Liver (tissue), 9 donors: Measurements from ENCODE around the gene TRDMT1. TPM values are rescaled to one million over a fixed set of nuclear protein-coding genes. Genes with fewer than 3 reads are reported as not detected.

ENCODE experiments used
- DNase-seq: peaks from one replicate; pipeline ENCODE4 v3.0.0-alpha.2; 2017; ENCODE audit warnings: low spot score
- H3K27ac ChIP-seq, 2 donors: one replicate each; pipeline ENCODE4 v1.7.0; 2013; ENCODE audit warnings: inconsistent platforms in 2 of 2, low read length in 2 of 2, control low read depth in 1 of 2, low read depth in 1 of 2, mild to moderate bottlenecking in 1 of 2
- H3K27me3 ChIP-seq, 4 donors: one replicate each; pipeline versions ENCODE4 v1.6.1 to v1.7.0; 2013; ENCODE audit warnings: low read length in 3 of 4, inconsistent platforms in 1 of 4, mild to moderate bottlenecking in 1 of 4, moderate library complexity in 1 of 4; ENCODE audit not compliant: control insufficient read depth in 4 of 4, insufficient read depth in 4 of 4
- H3K36me3 ChIP-seq, 4 donors: one replicate each; pipeline versions ENCODE4 v1.6.1 to v1.7.0; 2013; ENCODE audit warnings: low read length in 3 of 4, mild to moderate bottlenecking in 3 of 4, low read depth in 1 of 4, moderate library complexity in 1 of 4; ENCODE audit not compliant: control insufficient read depth in 4 of 4, insufficient read depth in 3 of 4
- H3K4me1 ChIP-seq, 4 donors: one replicate each; pipeline versions ENCODE4 v1.6.1 to v1.7.0; 2013; ENCODE audit warnings: low read length in 3 of 4, mild to moderate bottlenecking in 3 of 4, moderate library complexity in 1 of 4; ENCODE audit not compliant: control insufficient read depth in 4 of 4, insufficient read depth in 4 of 4
- H3K4me3 ChIP-seq, 3 donors: one replicate each; pipeline versions ENCODE4 v1.6.1 to v1.7.0; 2013; ENCODE audit warnings: low read length in 3 of 3, control low read depth in 1 of 3, low read depth in 1 of 3, mild to moderate bottlenecking in 1 of 3
- H3K9ac ChIP-seq, 2 donors: one replicate each; pipeline ENCODE4 v1.7.0; 2013; ENCODE audit warnings: low read length in 2 of 2, mild to moderate bottlenecking in 2 of 2, moderate library complexity in 2 of 2, control low read depth in 1 of 2, low read depth in 1 of 2
- H3K9me3 ChIP-seq, 4 donors: one replicate each; pipeline versions ENCODE4 v1.6.1 to v1.7.0; 2013; ENCODE audit warnings: low read length in 3 of 4; ENCODE audit not compliant: control insufficient read depth in 4 of 4
- ATF3 ChIP-seq: IDR thresholded peaks from 2 replicates; pipeline ENCODE4 v1.6.1; 2016; ENCODE audit warnings: antibody characterized with exemption
- CTCF ChIP-seq: fragments of 150-350 bp; IDR thresholded peaks from 2 replicates; pipeline ENCODE4 v1.5.1; 2017; ENCODE audit warnings: improper control_type of control experiment, low read depth, low read length; ENCODE audit not compliant: missing input control
- EGR1 ChIP-seq, 2 donors: IDR thresholded peaks; 2 replicates each; pipeline ENCODE4 v1.6.1; 2016 to 2018; ENCODE audit warnings: antibody characterized with exemption in 2 of 2, low read depth in 2 of 2
- FOXA1 ChIP-seq: IDR thresholded peaks from 2 replicates; pipeline ENCODE4 v1.6.1; 2016; ENCODE audit warnings: antibody characterized with exemption
- FOXA2 ChIP-seq: IDR thresholded peaks from 2 replicates; pipeline ENCODE4 v1.6.1; 2016; ENCODE audit warnings: antibody characterized with exemption
- GABPA ChIP-seq, 2 donors: IDR thresholded peaks in 1 of 2; conservative IDR thresholded peaks in 1 of 2; 2 replicates each; pipeline ENCODE4 v1.6.1; 2016; ENCODE audit warnings: antibody characterized with exemption in 2 of 2, mild to moderate bottlenecking in 1 of 2, moderate library complexity in 1 of 2
- HNF4A ChIP-seq, 2 donors: conservative IDR thresholded peaks; 2 replicates each; pipeline ENCODE4 v1.6.1; 2016; ENCODE audit warnings: antibody characterized with exemption in 2 of 2, mild to moderate bottlenecking in 2 of 2
- HNF4G ChIP-seq: IDR thresholded peaks from 2 replicates; pipeline ENCODE4 v1.6.1; 2016; ENCODE audit warnings: antibody characterized with exemption
- JUND ChIP-seq, 2 donors: IDR thresholded peaks; 2 replicates each; pipeline ENCODE4 v1.6.1; 2016; ENCODE audit warnings: antibody characterized with exemption in 2 of 2
- MAX ChIP-seq: IDR thresholded peaks from 2 replicates; pipeline ENCODE4 v1.6.1; 2016; ENCODE audit warnings: antibody characterized with exemption
- NR2F2 ChIP-seq: IDR thresholded peaks from 2 replicates; pipeline ENCODE4 v1.6.1; 2016; ENCODE audit warnings: antibody characterized with exemption
- RAD21 ChIP-seq, 2 donors: IDR thresholded peaks; 2 replicates each; pipeline ENCODE4 v1.6.1; 2016; ENCODE audit warnings: antibody characterized with exemption in 2 of 2, mild to moderate bottlenecking in 2 of 2
- REST ChIP-seq: IDR thresholded peaks from 2 replicates; pipeline ENCODE4 v1.6.1; 2016; ENCODE audit warnings: antibody characterized with exemption, mild to moderate bottlenecking
- RXRA ChIP-seq, 2 donors: IDR thresholded peaks; 2 replicates each; pipeline ENCODE4 v1.6.1; 2017 to 2018; ENCODE audit warnings: antibody characterized with exemption in 2 of 2, mild to moderate bottlenecking in 1 of 2
- SP1 ChIP-seq: IDR thresholded peaks from 2 replicates; pipeline ENCODE4 v1.6.1; 2018; ENCODE audit warnings: antibody characterized with exemption, mild to moderate bottlenecking
- TAF1 ChIP-seq: conservative IDR thresholded peaks from 2 replicates; pipeline ENCODE4 v1.6.1; 2016; ENCODE audit warnings: antibody characterized with exemption, mild to moderate bottlenecking
- YY1 ChIP-seq: IDR thresholded peaks from 2 replicates; pipeline ENCODE4 v1.6.1; 2016; ENCODE audit warnings: antibody characterized with exemption, mild to moderate bottlenecking
- ZBTB33 ChIP-seq: IDR thresholded peaks from 2 replicates; pipeline ENCODE4 v1.6.1; 2016; ENCODE audit warnings: antibody characterized with exemption
- polyA plus RNA-seq, 2 donors: library from polyadenylated mRNA; stranded (reverse) in 1 of 2; unstranded in 1 of 2; fragments of 200-250 nt in 1 of 2; fragments of >200 nt in 1 of 2; fragmentation: Nextera tagmentation in 1 of 2; extraction: Ambion mirVana in 1 of 2; gene quantifications; one replicate each; pipeline versions ENCODE4 v1.2.1 to v1.2.3, GENCODE V29; 2013 to 2015
- total RNA-seq, 2 donors: library from RNA; depleted of rRNA; stranded (reverse); fragments of >200 nt; gene quantifications; one replicate each; pipeline ENCODE4 v1.2.3, GENCODE V29; 2014
- donor health status: healthy.
- donor health status: healthy.
- donor health status: healthy.
- donor health status: healthy.
- donor health status: healthy.

Gene TRDMT1
- total and polyA plus RNA-seq, 4 donors: 0.38 to 2.4 (median 1.1) TPM

GRCh38 chr10:17174626-17175025, 26.8 kb downstream of the TRDMT1 start:
- no peaks in the 10 kb centered on the region for H3K36me3 ChIP-seq
- no peak overlapping the region for H3K27ac ChIP-seq
- no peaks in the 10 kb centered on the region for H3K4me1 ChIP-seq
- DNase-seq: no peak
- H3K27me3 ChIP-seq: no peaks in the 10 kb centered on the region
- TF ChIP-seq TAF1 (no peak), ATF3 (no peak), HNF4A (conservative IDR thresholded peaks at IDR 0.05) (no peak), JUND (IDR thresholded peaks at IDR 0.05) (no peak), HNF4G (no peak), EGR1 (IDR thresholded peaks at IDR 0.05; ENCODE audit: low read depth in 2 of 2) (no peak), REST (no peak), FOXA1 (no peak), SP1 (no peak), RXRA (IDR thresholded peaks at IDR 0.05) (no peak), MAX (no peak), GABPA (IDR thresholded peaks at IDR 0.05 in 1 of 2, conservative IDR thresholded peaks at IDR 0.05 in 1 of 2) (no peak), RAD21 (IDR thresholded peaks at IDR 0.05) (no peak), NR2F2 (no peak), FOXA2 (no peak), CTCF (no peak), YY1 (no peak), ZBTB33 (no peak)
- H3K9ac ChIP-seq: no peak overlapping the region
- H3K4me3 ChIP-seq: no peak overlapping the region
- H3K9me3 ChIP-seq: no peaks in the 10 kb centered on the region
